AG04450 (cell line): ENCODE measurements around the gene CHTOP. TPM values are rescaled to one million over a fixed set of nuclear protein-coding genes. Genes with fewer than 3 reads are reported as not detected.

Source experiments
- CTCF ChIA-PET: fragments of 300-600, 350-600 bp; formaldehyde crosslinking; extraction: SDS; loops from one replicate; lab custom pipeline; 2022; ENCODE audit warnings: antibody characterized with exemption, inconsistent platforms; lab: Charles Lee
- POLR2A ChIA-PET: fragments of 350-600 bp; formaldehyde crosslinking; extraction: SDS; loops from one replicate; lab custom pipeline; 2021; ENCODE audit warnings: antibody characterized with exemption, inconsistent platforms; lab: Yijun Ruan, JAX
- DNase-seq: peaks from one replicate; pipeline ENCODE4 v3.0.0-alpha.2; 2011; ENCODE audit warnings: low read depth, low spot score
- H3K27ac ChIP-seq: one replicate; pipeline ENCODE4 v1.5.1; 2012; ENCODE audit warnings: low read depth, low read length, control low read depth
- H3K27me3 ChIP-seq: one replicate; pipeline ENCODE4 v1.6.0; 2012; ENCODE audit warnings: low read length; ENCODE audit not compliant: control insufficient read depth, insufficient read depth
- H3K4me3 ChIP-seq: 2 replicates; pipeline ENCODE4 v1.5.1; 2011; ENCODE audit warnings: mild to moderate bottlenecking, low read depth, low read length, control low read depth
- H3K9me3 ChIP-seq: 2 replicates; pipeline ENCODE4 v1.5.1; 2012; ENCODE audit warnings: low read length; ENCODE audit not compliant: control insufficient read depth, insufficient read depth
- CTCF ChIP-seq: IDR thresholded peaks from 2 replicates; pipeline ENCODE4 v1.5.1; 2011; ENCODE audit warnings: low read depth, low read length, control low read depth, inconsistent platforms
- polyA plus RNA-seq: library from polyadenylated mRNA; depleted of rRNA; stranded (reverse); fragments of >200 nt; gene quantifications from 2 replicates; pipeline ENCODE4 v1.2.3, GENCODE V29; 2011

Gene CHTOP
- polyA plus RNA-seq, 1 experiment = 59.5 TPM

- DNase-seq = no peak
- no peak overlapping the region for H3K27ac ChIP-seq
- no peak for TF ChIP-seq CTCF
- CTCF ChIA-PET = interaction anchor here (0.9 to 3.5 kb wide), 9 partner anchors 10 to 277 kb away, joined by 4 to 80 read pairs (median 8); partner anchors contain the start of genes S100A14, S100A16 and SNAPIN
- POLR2A ChIA-PET = interaction anchor here (1.7 to 3.4 kb wide), 4 partner anchors 11 to 61 kb away, joined by 5 to 46 read pairs (median 26); partner anchors contain the start of genes S100A14 and S100A16
- H3K27me3 ChIP-seq = no peaks in the 10 kb centered on the region
- H3K4me3 ChIP-seq = no peak overlapping the region
- H3K9me3 ChIP-seq = no peaks in the 10 kb centered on the region; the same call in 1 of the 2 replicates
Measured at GRCh38 chr1:153628638-153629342, 5.1 kb upstream of the CHTOP start.

GRCh38 chr1:153629343-153629665, 4.6 kb upstream of the CHTOP start:
- no peak for DNase-seq
- Histone ChIP-seq H3K27me3 (no peaks in the 10 kb centered on the region), H3K4me3 (no peak overlapping the region), H3K9me3 (no peaks in the 10 kb centered on the region; the same call in 1 of the 2 replicates), H3K27ac (no peak overlapping the region)
- CTCF ChIA-PET = interaction anchor here (0.9 to 3.5 kb wide), 3 partner anchors 16 to 277 kb away, joined by 4 to 80 read pairs (median 10); partner anchors contain the start of genes S100A14 and S100A16
- no peak for TF ChIP-seq CTCF
- POLR2A ChIA-PET = no interaction called here

- DNase-seq = no peak
- H3K27me3 ChIP-seq = no peaks in the 10 kb centered on the region
- CTCF ChIA-PET = interaction anchor here (1.1 to 3.5 kb wide), 3 partner anchors 16 to 97 kb away, joined by 3 to 80 read pairs (median 10); partner anchors contain the start of genes S100A14 and S100A16
- no peak overlapping the region for H3K27ac ChIP-seq
- H3K4me3 ChIP-seq = no peak overlapping the region
- POLR2A ChIA-PET = interaction anchor here (0.6 kb wide), 1 partner anchor 15 kb away, joined by 3 read pairs; no protein-coding TSS in a partner anchor
- TF ChIP-seq CTCF = no peak
- no peaks in the 10 kb centered on the region; the same call in 1 of the 2 replicates for H3K9me3 ChIP-seq
Measured at GRCh38 chr1:153629971-153630370, 3.9 kb upstream of the CHTOP start.

GRCh38 chr1:153630384-153630783, 3.5 kb upstream of the CHTOP start:
- ChIA-PET POLR2A (interaction anchor here (0.6 kb wide), 1 partner anchor 15 kb away, joined by 3 read pairs; no protein-coding TSS in a partner anchor), CTCF (interaction anchor here (1.0 to 2.1 kb wide), 3 partner anchors 59 to 97 kb away, joined by 3 to 10 read pairs (median 3); no protein-coding TSS in a partner anchor)
- Histone ChIP-seq H3K27me3 (no peaks in the 10 kb centered on the region), H3K9me3 (no peaks in the 10 kb centered on the region; the same call in 1 of the 2 replicates), H3K27ac (no peak overlapping the region), H3K4me3 (no peak overlapping the region)
- no peak for TF ChIP-seq CTCF
- no peak for DNase-seq
